ENCODE results near the gene SLX4IP. TPM values are rescaled to one million over a fixed set of nuclear protein-coding genes. Genes with fewer than 3 reads are reported as not detected.

The SLX4IP gene
- total RNA-seq, 4 donors from 2014 or later: 2.4 to 5.4 (median 4.1) TPM

DNA sequence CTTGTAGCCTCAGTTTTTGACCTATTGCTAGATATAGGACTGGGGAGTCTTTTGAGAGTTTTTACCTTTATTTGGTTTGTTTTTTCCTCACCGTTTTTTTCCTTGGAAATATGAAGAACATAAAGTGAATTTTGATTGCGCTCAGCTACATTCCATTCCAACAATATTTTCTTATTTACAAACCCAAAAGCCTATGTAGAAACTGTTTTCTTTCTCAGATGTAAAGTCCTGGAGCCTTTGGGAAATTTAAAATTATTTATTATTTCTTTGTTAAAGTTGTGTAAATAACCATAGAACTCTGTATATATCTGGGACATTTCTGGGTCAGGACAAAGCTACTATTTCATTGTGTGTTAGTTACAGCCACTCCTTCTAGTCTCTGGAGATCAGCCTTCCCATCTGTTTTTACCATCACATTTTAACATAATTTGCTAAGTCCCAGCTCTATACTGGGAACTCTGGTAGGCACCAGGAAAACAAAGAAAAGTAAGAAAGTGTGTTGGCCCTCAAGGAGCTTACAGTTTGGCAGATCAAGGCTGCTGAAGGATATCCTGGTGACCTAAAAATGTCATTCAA, 169.8 kb downstream of the SLX4IP start:
- TF ChIP-seq, protein P1, sequence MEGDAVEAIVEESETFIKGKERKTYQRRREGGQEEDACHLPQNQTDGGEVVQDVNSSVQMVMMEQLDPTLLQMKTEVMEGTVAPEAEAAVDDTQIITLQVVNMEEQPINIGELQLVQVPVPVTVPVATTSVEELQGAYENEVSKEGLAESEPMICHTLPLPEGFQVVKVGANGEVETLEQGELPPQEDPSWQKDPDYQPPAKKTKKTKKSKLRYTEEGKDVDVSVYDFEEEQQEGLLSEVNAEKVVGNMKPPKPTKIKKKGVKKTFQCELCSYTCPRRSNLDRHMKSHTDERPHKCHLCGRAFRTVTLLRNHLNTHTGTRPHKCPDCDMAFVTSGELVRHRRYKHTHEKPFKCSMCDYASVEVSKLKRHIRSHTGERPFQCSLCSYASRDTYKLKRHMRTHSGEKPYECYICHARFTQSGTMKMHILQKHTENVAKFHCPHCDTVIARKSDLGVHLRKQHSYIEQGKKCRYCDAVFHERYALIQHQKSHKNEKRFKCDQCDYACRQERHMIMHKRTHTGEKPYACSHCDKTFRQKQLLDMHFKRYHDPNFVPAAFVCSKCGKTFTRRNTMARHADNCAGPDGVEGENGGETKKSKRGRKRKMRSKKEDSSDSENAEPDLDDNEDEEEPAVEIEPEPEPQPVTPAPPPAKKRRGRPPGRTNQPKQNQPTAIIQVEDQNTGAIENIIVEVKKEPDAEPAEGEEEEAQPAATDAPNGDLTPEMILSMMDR (IDR thresholded peaks at IDR 0.05; ENCODE audit: low read depth): no peak

DNA sequence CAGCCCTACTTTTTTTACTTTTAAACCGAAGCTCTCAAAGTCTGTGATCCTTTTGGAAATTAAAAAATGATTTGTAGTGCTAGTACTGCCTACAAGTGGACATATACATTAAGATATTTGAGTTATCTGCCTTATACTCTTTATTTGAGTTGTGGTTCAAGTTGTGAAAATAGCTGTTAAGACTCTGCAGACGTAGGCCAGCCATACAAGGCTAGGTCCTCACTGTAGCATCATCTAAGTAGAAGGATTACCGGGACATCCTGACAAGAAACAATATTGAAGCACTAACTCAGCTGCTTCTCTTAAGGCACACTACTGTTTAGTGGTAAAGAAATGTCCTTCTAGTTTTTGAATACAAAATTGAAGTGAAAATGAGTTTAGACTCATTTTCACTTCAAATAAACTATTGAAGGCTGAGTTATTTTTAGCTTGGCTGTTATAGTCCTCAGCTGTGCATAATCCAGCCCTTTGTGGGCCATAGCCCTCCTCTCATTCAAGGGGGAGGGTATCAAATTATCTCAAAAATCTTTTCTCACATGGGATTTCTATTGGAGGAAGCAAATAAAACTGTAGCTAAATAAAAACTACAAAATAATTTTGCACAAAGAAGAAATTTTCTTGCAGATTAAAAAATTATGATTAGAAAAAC, 170.6 kb downstream of the SLX4IP start:
- TF ChIP-seq, protein P1 (IDR thresholded peaks at IDR 0.05; ENCODE audit: low read depth): no peak

DNA sequence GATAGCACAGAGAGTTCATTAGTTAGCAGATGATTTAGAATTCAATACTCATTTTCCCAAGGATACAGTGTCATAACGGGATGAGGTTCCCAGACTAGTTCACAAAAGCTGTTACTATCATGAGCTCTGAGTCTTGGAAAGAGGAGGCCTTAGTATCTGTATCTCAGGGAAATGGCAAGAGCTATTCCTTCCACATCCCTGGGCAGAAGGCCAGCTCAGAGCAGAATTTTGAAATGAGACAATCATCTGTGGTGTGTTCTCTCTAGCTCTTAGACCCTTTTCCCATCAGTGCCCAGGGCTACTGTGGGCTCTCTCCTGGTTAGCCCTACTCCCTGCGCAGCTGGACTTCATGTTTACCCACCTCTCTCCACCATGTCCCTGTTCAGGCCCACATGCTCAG, 174.2 kb downstream of the SLX4IP start:
- TF ChIP-seq, protein P1 (IDR thresholded peaks at IDR 0.05; ENCODE audit: low read depth): no peak

DNA sequence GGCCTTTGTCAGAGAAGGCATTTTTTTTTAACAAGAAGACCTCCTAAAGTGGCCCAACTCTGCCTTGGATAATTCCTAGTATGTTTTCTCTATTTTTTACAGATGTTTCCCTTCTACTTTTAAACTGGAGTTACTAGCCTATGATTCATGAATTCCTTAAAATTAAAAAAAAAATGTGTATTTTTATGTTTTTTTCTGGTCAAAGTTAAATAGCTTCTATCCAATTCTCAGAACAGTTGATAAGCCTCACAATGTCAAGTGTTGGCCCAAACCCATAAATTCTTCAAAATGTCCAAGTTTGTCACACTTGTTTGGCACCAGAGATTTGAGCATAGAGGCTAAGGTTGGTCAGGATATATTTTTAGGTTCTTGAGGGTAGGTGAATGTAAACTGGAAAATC, 174.7 kb downstream of the SLX4IP start:
- TF ChIP-seq, protein P1 (IDR thresholded peaks at IDR 0.05; ENCODE audit: low read depth): no peak

DNA sequence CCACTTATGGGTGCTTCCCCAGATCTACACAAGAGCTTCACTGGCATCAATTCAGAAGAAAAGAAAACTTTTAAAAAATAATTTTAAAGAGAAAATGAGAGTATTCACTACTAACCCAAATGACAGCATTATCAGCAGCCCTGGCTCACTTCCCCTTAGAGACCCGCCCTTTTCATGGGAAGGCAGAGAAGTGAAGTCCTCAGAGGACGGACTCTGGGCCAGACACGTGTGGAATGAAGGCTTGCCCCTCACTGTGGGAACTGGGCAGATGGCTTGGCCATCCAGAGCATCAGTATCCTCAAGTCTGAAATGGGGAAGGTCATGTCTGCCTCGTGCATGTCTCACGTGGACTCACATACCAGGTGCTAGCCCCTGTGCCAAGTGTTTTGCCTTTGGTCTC, 175.1 kb downstream of the SLX4IP start:
- TF ChIP-seq, protein P1 (IDR thresholded peaks at IDR 0.05; ENCODE audit: low read depth): no peak

DNA sequence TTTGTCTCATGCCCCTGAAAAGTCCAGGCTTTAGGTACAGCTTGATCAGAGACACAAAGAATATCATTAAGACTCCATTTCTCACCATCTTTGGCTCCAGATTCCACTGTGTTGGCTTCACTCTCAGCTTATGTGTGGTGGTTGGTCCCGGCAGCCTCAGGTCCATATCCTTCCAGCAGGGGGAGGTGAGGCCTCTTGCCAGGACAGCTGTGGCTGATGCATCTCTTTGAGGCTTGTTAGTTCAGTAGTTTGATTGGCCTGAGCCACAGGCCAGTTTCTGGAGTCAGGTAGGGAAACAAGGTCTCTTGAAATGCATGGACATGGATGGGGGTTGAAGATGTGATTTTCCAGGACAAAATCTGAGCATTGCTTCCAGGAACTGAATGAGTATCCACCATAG, 176.3 kb downstream of the SLX4IP start:
- TF ChIP-seq, protein P1 (IDR thresholded peaks at IDR 0.05; ENCODE audit: low read depth): no peak

DNA sequence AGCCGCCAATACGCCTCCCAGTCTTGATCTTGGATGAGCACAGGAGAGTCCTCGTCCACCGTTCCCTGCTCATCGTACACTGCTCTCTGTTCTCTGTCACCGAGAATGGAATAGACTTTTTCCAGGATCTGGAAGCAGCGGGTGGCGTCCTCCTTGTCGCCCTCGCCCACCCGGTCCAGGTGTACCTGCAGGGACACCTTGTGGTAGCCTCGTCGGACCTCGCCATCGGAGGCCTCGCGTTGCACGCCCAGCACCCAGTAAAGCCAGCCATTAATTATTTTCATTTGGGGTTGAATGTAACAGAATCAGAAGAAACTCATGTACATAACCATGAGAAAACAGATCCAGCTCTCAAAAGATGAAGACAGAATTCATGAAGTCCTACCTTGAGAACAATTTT, 178.8 kb downstream of the SLX4IP start:
- TF ChIP-seq, protein P1 (IDR thresholded peaks at IDR 0.05; ENCODE audit: low read depth): no peak

Measured in subcutaneous adipose tissue (tissue), 4 donors.